Measurements from ENCODE around the gene RBPJL. TPM values are rescaled to one million over a fixed set of nuclear protein-coding genes. Genes with fewer than 3 reads are reported as not detected.

Gene RBPJL
- total RNA-seq, 4 donors from 2014 or later: not detected

DNA sequence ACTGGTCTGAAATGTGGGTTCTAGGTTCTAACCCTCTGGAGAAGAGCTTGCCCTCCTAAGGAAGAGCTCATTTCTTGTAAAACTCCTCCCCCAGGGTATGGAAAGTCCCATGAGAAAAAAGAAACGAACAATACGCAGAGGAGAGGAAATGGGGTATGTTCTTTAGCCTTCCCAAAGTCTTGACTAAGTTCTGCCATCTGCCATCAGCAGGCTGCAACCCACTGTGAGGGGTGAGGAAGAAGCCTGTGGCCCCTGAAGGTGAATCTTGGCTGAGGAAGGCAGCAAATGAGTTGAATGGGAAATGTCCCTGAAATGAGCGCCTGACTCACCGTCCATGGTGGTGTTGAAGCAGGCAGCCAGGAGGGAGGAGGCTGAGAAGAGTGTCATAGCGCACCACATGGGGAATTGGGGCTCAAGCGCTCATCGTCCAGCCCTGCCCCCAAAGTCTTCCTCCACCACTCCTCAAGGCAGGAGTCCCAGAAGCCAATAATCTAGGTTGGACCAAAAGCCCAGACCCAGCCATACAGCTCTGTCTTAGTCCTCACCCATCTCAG lies 11.8 kb downstream of the RBPJL start:
- TF ChIP-seq, protein P1, sequence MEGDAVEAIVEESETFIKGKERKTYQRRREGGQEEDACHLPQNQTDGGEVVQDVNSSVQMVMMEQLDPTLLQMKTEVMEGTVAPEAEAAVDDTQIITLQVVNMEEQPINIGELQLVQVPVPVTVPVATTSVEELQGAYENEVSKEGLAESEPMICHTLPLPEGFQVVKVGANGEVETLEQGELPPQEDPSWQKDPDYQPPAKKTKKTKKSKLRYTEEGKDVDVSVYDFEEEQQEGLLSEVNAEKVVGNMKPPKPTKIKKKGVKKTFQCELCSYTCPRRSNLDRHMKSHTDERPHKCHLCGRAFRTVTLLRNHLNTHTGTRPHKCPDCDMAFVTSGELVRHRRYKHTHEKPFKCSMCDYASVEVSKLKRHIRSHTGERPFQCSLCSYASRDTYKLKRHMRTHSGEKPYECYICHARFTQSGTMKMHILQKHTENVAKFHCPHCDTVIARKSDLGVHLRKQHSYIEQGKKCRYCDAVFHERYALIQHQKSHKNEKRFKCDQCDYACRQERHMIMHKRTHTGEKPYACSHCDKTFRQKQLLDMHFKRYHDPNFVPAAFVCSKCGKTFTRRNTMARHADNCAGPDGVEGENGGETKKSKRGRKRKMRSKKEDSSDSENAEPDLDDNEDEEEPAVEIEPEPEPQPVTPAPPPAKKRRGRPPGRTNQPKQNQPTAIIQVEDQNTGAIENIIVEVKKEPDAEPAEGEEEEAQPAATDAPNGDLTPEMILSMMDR (IDR thresholded peaks at IDR 0.05; ENCODE audit: low read depth): no peak

DNA sequence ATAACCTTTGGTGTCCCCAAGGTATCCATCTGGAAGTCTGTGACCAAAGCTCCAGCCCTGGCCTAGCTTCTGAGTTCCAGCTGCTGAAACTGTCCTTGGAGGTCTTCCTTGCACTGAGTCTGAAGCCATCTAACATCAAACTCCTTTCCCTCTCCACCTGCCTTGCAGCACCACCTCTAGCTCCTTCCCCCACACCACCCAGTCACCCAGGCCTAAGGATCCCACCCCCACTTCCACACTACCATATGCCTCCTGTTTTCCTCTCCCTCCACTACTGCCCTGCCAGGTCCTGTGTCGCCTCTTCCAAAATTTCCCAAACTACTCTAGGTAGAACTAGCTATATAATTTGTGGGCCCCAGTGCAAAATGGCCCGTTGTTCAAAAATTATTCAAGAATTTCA lies 12.3 kb downstream of the RBPJL start:
- TF ChIP-seq, protein P1 (IDR thresholded peaks at IDR 0.05; ENCODE audit: low read depth): no peak

DNA sequence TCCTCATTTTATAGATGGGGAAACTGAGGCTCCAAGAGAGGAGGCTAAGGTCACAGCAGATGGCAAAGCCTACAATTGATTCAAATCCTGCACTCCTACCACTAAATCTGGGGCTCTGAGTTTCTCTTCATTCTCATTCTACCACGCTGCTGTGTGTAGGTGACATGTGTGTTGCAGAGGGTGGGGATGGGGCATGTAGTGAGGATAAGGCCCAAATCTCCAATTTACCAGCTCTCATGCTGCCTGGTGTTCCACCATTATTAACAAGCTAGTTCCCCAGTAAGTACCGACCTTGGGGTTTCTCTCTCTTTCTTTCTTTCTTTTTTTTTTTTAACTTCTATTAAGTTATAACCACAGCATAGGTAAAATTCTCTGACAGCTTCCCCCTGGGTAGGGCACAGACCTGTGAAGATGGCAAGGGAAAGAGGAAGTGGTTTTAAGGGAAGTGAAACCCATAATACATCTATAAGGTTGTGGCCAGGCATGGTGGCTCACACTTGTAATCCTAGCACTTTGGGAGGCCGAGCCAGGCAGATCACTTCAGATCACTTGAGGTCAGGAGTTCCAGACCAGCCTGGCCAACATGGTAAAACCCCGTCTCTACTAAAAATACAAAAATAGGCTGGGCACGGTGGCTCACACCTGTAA lies 14.4 kb downstream of the RBPJL start:
- TF ChIP-seq, protein P1 (IDR thresholded peaks at IDR 0.05; ENCODE audit: low read depth): no peak

DNA sequence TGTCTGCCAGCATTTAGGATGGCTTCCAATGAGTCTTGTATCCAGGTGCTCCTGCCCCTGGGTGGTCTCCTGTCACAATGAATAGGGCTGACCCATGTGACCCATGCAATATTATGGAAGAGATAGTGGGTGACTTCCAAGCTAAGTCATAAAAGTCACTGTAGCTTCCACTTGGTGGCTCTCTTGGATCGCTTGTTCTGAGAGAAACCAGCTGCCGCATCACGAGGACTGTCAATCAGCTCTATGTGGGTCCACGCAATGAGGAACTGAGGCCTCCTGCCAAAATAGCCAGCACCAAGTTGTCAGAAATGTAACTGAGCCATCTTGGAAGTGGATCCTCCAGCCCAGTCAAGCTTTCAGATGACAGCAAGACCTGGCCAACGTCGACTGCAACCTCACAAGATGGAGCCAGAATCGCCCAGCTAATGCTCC lies 16.3 kb downstream of the RBPJL start:
- TF ChIP-seq, protein P1 (IDR thresholded peaks at IDR 0.05; ENCODE audit: low read depth): no peak

DNA sequence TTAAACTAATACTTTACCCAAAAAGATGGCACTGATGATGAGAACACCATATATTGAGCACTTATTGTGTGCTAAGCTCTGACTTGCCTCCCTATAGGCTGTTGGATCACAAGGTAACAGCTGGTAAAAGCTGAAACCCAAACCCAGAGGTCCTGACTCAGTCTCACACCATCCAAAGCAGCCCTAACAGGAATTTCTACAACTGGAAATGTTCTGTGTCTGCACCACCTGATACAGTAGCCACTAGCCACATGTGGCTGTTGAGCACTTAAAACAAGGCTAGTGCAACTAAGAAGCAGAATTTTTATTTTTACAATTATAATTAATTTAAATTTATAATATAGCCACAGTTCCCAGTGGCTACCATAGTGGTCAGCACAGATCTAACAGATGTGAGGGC lies 17.1 kb downstream of the RBPJL start:
- TF ChIP-seq, protein P1 (IDR thresholded peaks at IDR 0.05; ENCODE audit: low read depth): no peak

DNA sequence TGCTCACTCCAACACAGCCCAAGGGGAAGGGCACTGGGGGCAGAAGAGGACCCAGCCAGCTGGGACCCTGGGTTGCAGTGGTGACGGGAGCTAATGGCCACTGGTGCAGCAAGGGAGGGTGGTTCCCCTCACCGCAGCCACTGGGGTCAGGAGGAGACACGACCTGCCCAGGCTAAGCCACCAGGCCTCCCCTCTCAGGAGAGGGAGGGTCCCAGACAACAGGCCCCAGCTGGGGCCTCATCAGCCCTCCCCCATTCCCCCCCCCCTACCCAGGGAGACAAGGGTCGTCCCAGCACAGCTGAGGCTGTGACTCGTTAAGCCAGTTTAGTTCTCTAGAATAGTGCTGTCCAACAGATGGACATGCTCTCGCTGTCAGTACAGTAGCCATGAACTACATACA lies 18.7 kb downstream of the RBPJL start:
- TF ChIP-seq, protein P1 (IDR thresholded peaks at IDR 0.05; ENCODE audit: low read depth): no peak

DNA sequence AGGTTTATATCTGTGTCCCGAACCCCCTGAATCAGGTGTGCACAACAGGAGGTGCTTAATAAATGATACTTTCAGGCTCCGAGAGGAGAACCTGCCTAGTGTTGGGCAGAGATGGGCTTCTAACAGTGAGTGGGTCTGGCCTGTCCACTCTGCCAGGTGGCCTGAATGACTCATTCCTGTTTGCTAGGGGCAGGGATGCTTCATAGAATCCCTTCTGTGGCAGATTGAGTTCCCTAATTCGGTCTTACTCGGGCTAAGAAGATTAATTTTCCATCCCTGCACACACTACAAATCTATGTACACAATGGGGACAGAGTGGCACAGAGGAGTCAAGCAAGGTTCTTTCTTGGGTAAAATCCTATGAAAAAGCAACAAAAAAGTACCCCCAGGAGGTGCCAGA lies 21.8 kb downstream of the RBPJL start:
- TF ChIP-seq, protein P1 (IDR thresholded peaks at IDR 0.05; ENCODE audit: low read depth): no peak

All from subcutaneous adipose tissue (tissue), 4 donors.